GM19372 (cell line): Measurements from ENCODE around the gene PLAGL1.

Source experiments
- ATAC-seq: cut with Tn5 transposase; IDR thresholded peaks from one replicate; pipeline ENCODE4 v1.9.1; 2021; ENCODE audit warnings: mild to moderate bottlenecking, low read depth, moderate library complexity; ENCODE audit not compliant: unreplicated experiment

PLAGL1 gene

GRCh38 chr6:143967706-143968376 lies 40.2 kb downstream of the PLAGL1 start:
- no peak for ATAC-seq

GRCh38 chr6:143966312-143966711 lies 41.7 kb downstream of the PLAGL1 start:
- ATAC-seq = no peak

GRCh38 chr6:143965503-143966171 lies 42.4 kb downstream of the PLAGL1 start:
- ATAC-seq = no peak

GRCh38 chr6:143964674-143965081 lies 43.4 kb downstream of the PLAGL1 start:
- ATAC-seq = no peak

- no peak for ATAC-seq
Observed at GRCh38 chr6:143963158-143963919, 44.7 kb downstream of the PLAGL1 start.

GRCh38 chr6:143961886-143962878 lies 45.9 kb downstream of the PLAGL1 start:
- ATAC-seq = no peak

- ATAC-seq = no peak
Observed at GRCh38 chr6:143961066-143961465, 47.0 kb downstream of the PLAGL1 start.

- ATAC-seq = no peak
Observed at GRCh38 chr6:143959927-143960326, 48.1 kb downstream of the PLAGL1 start.

GRCh38 chr6:143958839-143959399 lies 49.1 kb downstream of the PLAGL1 start:
- no peak for ATAC-seq

- no peak for ATAC-seq
Observed at GRCh38 chr6:143957679-143958274, 50.3 kb downstream of the PLAGL1 start.

GRCh38 chr6:143955971-143956370 lies 52.1 kb downstream of the PLAGL1 start:
- ATAC-seq = no peak

- ATAC-seq = no peak
Observed at GRCh38 chr6:143953922-143954321, 54.1 kb downstream of the PLAGL1 start.

- no peak for ATAC-seq
Observed at GRCh38 chr6:143952947-143953701, 54.9 kb downstream of the PLAGL1 start.

- ATAC-seq = no peak
Observed at GRCh38 chr6:143952060-143952778, 55.8 kb downstream of the PLAGL1 start.

- ATAC-seq = no peak
Observed at GRCh38 chr6:143950875-143951274, 57.2 kb downstream of the PLAGL1 start.

- no peak for ATAC-seq
Observed at GRCh38 chr6:143949962-143950361, 58.1 kb downstream of the PLAGL1 start.

GRCh38 chr6:143949535-143949934 lies 58.5 kb downstream of the PLAGL1 start:
- no peak for ATAC-seq

GRCh38 chr6:143948208-143948607 lies 59.9 kb downstream of the PLAGL1 start:
- no peak for ATAC-seq
